ENCODE data around the gene PRDM16.

DNA sequence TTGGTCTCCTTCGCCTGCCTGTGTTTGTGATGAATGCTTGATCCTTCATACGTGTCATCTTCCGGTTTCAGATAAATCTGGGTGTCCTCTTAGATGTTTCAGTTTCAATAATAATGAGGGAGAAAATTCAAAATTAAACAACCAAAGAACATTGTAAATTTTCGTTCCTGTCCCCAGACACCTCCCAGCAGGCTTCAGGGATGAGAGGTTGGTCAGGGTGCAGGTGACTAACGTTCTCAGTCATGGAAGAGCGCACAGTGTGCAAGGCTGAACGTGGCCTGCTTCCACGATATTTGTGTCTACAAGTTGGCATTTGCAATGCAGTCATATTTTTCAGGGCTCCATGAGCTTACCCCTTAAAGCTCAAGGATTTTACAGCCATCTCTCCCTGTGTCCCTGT is 238.4 kb downstream of the PRDM16 start:
- TF ChIP-seq CTCF (conservative IDR thresholded peaks at IDR 0.05) (no peak), ZFX (IDR thresholded peaks at IDR 0.05) (no peak)

Data from C4-2B (cell line).